ENCODE data around the gene HSPB1. TPM values are rescaled to one million over a fixed set of nuclear protein-coding genes. Genes with fewer than 3 reads are reported as not detected.

The HSPB1 gene
- total and polyA plus RNA-seq, 2 of the 13 experiments (the other 11 are each of a cell fraction or from before 2014, with no cell fraction given): 21.0 to 38.6 TPM

DNA sequence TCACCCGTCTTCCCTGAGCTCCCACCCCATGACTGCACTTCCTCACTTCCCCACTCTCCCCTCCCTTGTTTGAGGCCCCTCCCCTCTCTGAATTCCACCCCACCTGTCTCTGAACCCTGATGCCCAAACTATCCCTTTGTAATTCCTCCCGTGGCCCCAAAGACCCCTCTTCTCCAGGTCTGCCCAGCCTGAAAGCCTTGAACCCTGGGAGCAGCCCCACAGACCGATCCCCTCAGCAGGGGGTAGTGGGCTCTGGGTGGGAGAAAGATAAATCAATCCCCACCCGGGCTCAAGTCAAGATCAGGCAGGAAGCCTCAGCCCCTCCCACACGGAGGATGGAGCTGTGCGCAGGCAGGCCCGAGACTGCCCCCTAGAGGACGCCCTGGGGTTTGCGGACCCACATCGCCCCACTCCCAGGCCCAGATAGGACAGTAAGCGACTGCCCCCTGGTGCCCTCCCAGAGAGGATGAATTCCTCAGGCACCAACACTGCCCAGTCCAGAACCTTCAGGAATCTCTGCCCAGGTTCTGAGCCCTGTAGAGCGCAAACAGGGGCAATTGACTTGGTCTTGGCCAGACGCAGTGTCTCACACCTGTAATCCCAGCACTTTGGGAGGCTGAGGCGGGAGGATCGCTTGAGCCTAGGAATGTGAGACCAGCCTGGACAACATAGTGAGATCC, 11.7 kb downstream of the HSPB1 start (continued):
- TF ChIP-seq, protein P1, sequence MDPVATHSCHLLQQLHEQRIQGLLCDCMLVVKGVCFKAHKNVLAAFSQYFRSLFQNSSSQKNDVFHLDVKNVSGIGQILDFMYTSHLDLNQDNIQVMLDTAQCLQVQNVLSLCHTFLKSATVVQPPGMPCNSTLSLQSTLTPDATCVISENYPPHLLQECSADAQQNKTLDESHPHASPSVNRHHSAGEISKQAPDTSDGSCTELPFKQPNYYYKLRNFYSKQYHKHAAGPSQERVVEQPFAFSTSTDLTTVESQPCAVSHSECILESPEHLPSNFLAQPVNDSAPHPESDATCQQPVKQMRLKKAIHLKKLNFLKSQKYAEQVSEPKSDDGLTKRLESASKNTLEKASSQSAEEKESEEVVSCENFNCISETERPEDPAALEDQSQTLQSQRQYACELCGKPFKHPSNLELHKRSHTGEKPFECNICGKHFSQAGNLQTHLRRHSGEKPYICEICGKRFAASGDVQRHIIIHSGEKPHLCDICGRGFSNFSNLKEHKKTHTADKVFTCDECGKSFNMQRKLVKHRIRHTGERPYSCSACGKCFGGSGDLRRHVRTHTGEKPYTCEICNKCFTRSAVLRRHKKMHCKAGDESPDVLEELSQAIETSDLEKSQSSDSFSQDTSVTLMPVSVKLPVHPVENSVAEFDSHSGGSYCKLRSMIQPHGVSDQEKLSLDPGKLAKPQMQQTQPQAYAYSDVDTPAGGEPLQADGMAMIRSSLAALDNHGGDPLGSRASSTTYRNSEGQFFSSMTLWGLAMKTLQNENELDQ (CRISPR knock-in tag; IDR thresholded peaks at IDR 0.05; ENCODE audit: borderline replicate concordance): no peak
- TF ChIP-seq, protein P2, sequence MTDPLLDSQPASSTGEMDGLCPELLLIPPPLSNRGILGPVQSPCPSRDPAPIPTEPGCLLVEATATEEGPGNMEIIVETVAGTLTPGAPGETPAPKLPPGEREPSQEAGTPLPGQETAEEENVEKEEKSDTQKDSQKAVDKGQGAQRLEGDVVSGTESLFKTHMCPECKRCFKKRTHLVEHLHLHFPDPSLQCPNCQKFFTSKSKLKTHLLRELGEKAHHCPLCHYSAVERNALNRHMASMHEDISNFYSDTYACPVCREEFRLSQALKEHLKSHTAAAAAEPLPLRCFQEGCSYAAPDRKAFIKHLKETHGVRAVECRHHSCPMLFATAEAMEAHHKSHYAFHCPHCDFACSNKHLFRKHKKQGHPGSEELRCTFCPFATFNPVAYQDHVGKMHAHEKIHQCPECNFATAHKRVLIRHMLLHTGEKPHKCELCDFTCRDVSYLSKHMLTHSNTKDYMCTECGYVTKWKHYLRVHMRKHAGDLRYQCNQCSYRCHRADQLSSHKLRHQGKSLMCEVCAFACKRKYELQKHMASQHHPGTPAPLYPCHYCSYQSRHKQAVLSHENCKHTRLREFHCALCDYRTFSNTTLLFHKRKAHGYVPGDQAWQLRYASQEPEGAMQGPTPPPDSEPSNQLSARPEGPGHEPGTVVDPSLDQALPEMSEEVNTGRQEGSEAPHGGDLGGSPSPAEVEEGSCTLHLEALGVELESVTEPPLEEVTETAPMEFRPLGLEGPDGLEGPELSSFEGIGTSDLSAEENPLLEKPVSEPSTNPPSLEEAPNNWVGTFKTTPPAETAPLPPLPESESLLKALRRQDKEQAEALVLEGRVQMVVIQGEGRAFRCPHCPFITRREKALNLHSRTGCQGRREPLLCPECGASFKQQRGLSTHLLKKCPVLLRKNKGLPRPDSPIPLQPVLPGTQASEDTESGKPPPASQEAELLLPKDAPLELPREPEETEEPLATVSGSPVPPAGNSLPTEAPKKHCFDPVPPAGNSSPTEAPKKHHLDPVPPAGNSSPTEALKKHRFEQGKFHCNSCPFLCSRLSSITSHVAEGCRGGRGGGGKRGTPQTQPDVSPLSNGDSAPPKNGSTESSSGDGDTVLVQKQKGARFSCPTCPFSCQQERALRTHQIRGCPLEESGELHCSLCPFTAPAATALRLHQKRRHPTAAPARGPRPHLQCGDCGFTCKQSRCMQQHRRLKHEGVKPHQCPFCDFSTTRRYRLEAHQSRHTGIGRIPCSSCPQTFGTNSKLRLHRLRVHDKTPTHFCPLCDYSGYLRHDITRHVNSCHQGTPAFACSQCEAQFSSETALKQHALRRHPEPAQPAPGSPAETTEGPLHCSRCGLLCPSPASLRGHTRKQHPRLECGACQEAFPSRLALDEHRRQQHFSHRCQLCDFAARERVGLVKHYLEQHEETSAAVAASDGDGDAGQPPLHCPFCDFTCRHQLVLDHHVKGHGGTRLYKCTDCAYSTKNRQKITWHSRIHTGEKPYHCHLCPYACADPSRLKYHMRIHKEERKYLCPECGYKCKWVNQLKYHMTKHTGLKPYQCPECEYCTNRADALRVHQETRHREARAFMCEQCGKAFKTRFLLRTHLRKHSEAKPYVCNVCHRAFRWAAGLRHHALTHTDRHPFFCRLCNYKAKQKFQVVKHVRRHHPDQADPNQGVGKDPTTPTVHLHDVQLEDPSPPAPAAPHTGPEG (CRISPR knock-in tag; IDR thresholded peaks at IDR 0.05): peak; percentile 49; the same call in 1 of the 2 replicates
- TF ChIP-seq ZNF589 (CRISPR knock-in tag; conservative IDR thresholded peaks at IDR 0.05): no peak
- TF ChIP-seq, protein P3, sequence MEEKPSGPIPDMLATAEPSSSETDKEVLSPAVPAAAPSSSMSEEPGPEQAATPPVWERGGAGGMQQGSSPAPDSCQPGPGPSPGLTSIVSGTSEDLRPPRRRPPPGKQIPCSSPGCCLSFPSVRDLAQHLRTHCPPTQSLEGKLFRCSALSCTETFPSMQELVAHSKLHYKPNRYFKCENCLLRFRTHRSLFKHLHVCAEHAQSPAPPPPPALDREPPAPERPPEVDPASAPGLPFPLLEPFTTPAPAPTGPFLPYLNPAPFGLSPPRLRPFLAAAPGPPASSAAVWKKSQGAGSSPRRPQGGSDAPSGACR (CRISPR knock-in tag; IDR thresholded peaks at IDR 0.05): no peak; the same call in 1 of the 2 replicates
- no peak for TF ChIP-seq ZNF557 (CRISPR knock-in tag; IDR thresholded peaks at IDR 0.05)
- TF ChIP-seq ARNTL (CRISPR knock-in tag; IDR thresholded peaks at IDR 0.05): no peak
- TF ChIP-seq ZNF382 (CRISPR knock-in tag; IDR thresholded peaks at IDR 0.05; ENCODE audit: borderline replicate concordance): no peak
- TF ChIP-seq HNF4G (IDR thresholded peaks at IDR 0.05; ENCODE audit: borderline replicate concordance, low read depth, low read length): no peak
- peak; percentile 44; the same call in 1 of the 2 replicates for TF ChIP-seq HNF4G (CRISPR knock-in tag; IDR thresholded peaks at IDR 0.05; ENCODE audit: borderline replicate concordance, low read depth)
- TF ChIP-seq ZNF451 (CRISPR knock-in tag; IDR thresholded peaks at IDR 0.05): 0 out of 2 replicates have a peak, but pooled peaks have one; percentile 62
- TF ChIP-seq, protein P4, sequence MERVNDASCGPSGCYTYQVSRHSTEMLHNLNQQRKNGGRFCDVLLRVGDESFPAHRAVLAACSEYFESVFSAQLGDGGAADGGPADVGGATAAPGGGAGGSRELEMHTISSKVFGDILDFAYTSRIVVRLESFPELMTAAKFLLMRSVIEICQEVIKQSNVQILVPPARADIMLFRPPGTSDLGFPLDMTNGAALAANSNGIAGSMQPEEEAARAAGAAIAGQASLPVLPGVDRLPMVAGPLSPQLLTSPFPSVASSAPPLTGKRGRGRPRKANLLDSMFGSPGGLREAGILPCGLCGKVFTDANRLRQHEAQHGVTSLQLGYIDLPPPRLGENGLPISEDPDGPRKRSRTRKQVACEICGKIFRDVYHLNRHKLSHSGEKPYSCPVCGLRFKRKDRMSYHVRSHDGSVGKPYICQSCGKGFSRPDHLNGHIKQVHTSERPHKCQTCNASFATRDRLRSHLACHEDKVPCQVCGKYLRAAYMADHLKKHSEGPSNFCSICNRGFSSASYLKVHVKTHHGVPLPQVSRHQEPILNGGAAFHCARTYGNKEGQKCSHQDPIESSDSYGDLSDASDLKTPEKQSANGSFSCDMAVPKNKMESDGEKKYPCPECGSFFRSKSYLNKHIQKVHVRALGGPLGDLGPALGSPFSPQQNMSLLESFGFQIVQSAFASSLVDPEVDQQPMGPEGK (CRISPR knock-in tag; IDR thresholded peaks at IDR 0.05): peak; percentile 87
- TF ChIP-seq, protein P5, sequence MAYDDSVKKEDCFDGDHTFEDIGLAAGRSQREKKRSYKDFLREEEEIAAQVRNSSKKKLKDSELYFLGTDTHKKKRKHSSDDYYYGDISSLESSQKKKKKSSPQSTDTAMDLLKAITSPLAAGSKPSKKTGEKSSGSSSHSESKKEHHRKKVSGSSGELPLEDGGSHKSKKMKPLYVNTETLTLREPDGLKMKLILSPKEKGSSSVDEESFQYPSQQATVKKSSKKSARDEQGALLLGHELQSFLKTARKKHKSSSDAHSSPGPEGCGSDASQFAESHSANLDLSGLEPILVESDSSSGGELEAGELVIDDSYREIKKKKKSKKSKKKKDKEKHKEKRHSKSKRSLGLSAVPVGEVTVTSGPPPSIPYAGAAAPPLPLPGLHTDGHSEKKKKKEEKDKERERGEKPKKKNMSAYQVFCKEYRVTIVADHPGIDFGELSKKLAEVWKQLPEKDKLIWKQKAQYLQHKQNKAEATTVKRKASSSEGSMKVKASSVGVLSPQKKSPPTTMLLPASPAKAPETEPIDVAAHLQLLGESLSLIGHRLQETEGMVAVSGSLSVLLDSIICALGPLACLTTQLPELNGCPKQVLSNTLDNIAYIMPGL (CRISPR knock-in tag; IDR thresholded peaks at IDR 0.05; ENCODE audit: borderline replicate concordance in 1 of 2, low read depth in 1 of 2): peak; percentile 94 to 98
- TF ChIP-seq, protein P6, sequence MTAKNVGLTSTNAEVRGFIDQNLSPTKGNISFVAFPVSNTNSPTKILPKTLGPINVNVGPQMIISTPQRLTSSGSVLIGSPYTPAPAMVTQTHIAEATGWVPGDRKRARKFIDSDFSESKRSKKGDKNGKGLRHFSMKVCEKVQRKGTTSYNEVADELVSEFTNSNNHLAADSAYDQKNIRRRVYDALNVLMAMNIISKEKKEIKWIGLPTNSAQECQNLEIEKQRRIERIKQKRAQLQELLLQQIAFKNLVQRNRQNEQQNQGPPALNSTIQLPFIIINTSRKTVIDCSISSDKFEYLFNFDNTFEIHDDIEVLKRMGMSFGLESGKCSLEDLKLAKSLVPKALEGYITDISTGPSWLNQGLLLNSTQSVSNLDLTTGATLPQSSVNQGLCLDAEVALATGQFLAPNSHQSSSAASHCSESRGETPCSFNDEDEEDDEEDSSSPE (CRISPR knock-in tag; IDR thresholded peaks at IDR 0.05): 0 out of 2 replicates have a peak, but pooled peaks have one; percentile 56

Data from HepG2 (cell line).